NCI-H1694 treated with DMSO at 0.1 percent for 48 hours (cell line): ENCODE data around the gene SH3PXD2A.
A peak's percentile ranks its signal among the peaks of the same experiment; 100 is the strongest.
"Not testable (repeated sequence)": the region's sequence is repeated elsewhere in the genome, so short reads cannot be mapped to it uniquely, and the experiment has no call there.

Source experiments
- DNase-seq: peaks from one replicate; lab custom pipeline; 2025; lab: John Stamatoyannopoulos, UW

SH3PXD2A gene

DNA sequence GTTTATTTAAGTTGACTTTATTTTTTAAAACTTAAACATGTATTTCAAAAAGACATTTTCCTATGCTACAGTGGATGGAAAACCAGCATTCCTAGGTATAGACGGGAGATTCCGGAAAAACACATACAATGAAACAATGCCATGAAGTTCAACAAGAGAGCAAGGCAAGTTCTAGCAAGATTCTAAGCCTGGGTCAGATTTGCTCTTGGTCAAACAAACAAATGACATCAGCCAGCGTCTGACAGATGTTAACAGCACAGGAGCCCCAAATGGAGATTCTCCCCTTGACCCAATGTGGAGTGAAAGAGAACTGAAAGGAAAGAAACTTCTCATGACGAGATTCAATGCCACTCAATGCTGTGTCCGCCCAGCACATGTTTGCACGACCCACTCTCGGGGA is 212.0 kb downstream of the SH3PXD2A start:
- DNase-seq: no peak

GRCh38 chr10:103641326-103641725 is 214.1 kb downstream of the SH3PXD2A start:
- DNase-seq: no peak

- peak; percentile 73 for DNase-seq
Observed at GRCh38 chr10:103640436-103641181, 214.8 kb downstream of the SH3PXD2A start.

DNA sequence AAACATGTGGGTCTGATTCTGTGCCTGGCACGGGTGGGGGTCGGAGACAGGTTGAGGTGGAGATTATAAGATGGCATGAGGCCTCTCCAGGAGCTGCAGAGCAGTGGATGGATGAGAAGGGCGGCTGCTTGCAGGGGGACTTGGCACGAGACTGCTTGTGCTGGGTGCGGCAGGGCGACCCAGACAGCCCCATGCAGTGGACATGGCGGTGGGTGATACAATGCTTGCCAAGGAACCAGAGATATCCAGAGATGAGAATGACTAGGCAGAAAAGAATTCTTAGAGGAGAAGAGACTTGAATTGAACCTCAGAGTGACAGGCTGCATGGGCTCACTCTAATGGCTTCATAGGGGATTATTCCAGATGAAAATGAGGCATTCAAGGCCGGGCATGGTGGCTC is 216.4 kb downstream of the SH3PXD2A start:
- DNase-seq: no peak

DNA sequence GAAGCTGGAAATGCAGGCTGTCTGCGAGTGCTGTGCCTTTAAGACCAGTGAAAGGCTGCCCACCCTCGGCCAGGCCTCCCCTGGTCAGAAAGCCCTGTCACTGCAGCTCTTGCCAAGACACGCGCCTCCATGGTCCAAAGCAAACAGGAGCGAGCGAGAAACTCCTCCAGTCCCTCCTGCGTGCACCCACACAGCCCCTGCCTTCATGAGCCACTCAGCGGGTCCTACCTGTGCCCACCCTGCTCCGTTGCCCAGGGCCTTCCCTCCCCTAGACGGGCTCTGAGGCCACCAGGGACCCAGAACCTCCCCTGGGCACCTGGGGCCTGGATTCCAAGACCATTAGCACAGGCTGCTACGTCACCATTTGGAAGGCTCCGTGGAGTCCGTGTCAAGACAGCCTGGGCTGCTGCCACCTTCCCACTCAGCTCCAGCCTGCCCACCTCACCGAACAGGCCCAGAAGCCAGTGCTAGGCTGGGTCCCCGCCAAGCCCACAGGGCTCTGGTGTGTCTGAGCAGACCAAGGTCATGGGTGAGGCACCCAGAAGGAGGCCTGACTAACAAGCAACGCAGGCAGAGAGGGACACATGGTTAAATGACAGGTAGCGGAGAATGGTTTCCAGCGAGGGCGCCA is 217.3 kb downstream of the SH3PXD2A start:
- DNase-seq: no peak

GRCh38 chr10:103637011-103637410 is 218.4 kb downstream of the SH3PXD2A start:
- DNase-seq: no peak

DNA sequence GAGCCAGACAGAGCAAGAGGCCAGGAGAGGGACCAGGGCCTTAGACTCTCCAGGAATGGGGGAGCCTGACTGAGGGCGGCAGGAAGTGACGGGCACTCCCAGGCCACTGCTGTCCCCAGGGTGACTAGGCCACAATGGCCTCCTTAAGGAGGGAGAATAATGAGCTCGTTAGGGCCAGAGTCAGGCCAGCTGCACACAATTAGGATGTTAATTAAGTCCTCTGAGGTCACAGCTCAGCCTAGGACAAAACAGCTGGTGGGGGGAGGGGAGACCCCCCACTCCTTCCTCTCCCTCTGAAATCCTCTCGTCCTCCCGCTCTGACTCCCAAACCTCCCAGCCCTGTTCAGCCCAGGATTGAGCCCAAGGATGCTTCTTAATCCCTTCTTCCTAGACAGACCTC is 218.9 kb downstream of the SH3PXD2A start:
- no peak for DNase-seq

DNA sequence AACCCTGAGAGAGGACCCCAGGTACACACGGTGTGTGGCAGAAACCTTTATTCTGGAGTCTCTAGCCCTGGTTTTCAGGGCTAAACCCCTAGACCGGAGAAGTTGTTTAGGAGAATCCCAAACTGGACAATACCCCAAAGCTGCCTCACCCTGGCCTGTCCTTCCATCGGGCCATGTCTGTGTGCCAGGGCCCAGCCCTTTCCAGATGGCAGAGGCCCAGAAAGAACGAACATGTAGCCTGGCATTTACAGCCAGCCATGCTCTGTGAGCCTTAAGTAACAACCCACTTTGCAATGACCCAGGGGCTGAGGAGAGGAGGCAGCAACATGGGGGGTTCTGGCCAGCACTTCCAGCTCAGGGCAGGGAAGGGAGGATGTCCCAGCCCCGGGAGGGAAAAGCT is 219.8 kb downstream of the SH3PXD2A start:
- DNase-seq: no peak

- no peak for DNase-seq
Observed at GRCh38 chr10:103633846-103634245, 221.5 kb downstream of the SH3PXD2A start.

DNA sequence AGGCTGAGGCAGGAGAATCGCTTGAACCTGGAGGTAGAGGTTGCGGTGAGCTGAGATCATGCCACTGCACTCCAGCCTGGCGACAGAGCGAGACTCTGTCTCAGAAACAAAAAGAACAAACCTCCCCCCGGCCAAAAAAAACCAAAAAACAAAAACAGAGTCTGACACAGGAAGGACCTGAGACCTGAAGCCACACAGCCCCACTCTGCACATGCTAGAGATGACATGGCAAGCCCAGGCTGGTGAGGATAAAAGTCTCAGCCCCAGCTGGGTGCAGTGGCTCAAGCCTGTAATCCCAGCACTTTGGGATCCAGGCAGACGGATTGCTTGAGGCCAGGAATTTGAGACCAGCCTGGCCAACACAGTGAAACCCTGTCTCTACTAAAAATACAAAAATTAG is 222.5 kb downstream of the SH3PXD2A start:
- not testable (repeated sequence) for DNase-seq

GRCh38 chr10:103632247-103632642 is 223.1 kb downstream of the SH3PXD2A start:
- DNase-seq: no peak

GRCh38 chr10:103630156-103630555 is 225.2 kb downstream of the SH3PXD2A start:
- DNase-seq: no peak

GRCh38 chr10:103629581-103629980 is 225.8 kb downstream of the SH3PXD2A start:
- no peak for DNase-seq

GRCh38 chr10:103627893-103628292 is 227.5 kb downstream of the SH3PXD2A start:
- DNase-seq: no peak

- DNase-seq: no peak
Observed at GRCh38 chr10:103627111-103627892, 228.1 kb downstream of the SH3PXD2A start.

DNA sequence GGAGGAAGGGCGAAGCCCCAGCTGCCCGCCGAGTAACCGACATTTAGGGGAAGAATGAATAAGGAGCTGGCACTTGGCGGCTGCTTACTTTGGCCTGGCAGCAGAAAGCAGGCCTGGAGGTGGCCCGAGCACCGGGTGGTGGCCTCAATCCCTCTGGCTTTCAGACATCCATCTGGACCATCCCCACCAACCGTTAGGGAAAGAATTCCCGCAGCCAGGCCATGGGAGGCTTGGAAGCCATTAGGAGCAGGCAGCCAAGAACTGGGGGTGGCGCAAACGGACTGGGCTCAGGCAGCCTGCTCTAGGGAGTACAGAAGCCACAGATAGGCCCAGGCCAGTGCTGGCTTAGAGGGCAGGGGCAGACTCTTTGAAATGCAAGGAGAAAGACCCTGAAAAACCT is 229.2 kb downstream of the SH3PXD2A start:
- no peak for DNase-seq

DNA sequence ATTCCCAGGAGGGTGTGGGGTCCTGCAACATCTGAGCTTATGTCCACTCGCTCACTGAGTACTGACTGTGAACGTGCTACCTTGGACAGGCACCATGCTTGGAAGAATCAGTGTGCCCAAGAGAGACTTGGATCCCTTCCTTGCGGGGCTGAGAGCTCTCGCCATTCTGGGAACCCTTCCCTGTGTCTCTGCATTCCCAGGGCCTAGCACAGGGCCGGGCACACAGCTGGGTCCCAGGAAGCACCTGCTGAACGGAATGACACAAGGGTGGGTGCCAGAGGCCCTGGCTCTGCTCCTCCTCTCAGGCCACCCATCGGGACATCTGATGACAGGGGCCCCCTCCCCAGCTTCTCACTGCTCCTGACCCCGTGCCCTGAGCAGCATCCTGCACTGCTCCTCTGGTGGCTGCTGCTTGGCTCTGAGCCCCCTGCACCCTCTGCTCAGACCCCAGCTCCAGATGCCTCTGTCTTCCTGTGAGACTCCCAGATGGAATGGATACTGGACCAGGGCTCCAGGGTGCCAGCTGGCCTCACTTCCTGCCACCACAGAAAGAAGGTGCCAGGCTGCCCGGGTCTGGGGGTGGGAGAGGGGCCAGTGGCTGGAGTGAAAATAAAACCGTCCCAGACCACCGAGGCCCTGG is 232.3 kb downstream of the SH3PXD2A start:
- no peak for DNase-seq

DNA sequence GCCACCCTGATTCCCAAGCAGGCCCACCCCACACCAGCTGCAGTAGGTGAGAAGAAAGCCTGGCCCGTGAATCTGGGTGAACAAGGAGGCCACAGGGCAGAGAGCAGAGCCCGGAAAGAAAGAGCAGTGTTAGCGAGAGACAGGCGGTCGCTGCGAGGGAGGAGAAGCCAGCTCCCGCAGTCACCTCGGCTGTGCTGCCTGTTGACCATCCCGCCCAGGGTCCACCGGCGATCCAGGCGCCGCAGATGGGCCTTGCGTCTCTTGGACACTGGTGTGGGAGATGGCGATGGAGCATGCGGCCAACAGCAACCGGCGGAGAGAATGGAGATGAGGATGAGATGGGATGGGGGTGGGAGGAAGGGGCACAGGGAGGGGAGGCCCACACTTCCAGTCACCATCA is 233.1 kb downstream of the SH3PXD2A start:
- DNase-seq: no peak

DNA sequence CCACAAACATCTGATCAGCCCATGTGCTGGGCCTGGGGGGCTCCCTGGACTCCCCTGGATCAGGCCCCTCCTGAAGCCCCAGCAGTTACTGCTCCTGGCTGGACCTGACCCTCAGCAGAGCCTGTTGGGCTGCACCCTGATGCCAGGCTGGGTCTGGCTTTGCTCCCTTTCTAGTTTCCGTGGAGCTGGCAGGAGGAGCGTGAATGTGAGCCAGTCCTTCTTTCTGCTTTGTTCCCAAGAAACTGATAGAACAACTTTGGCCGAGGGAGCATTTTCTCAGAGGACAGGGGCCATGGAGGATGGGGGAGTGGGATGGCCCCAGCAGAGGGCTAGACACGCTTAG is 233.6 kb downstream of the SH3PXD2A start:
- no peak for DNase-seq

GRCh38 chr10:103620891-103621782 is 234.2 kb downstream of the SH3PXD2A start:
- DNase-seq: no peak

GRCh38 chr10:103620352-103620740 is 235.0 kb downstream of the SH3PXD2A start:
- DNase-seq: no peak
